A673 (cell line): Measurements from ENCODE around the gene POLE4. TPM values are rescaled to one million over a fixed set of nuclear protein-coding genes. Genes with fewer than 3 reads are reported as not detected.

Source experiments
- BruUV-seq: library from RNA; stranded (reverse); fragments of 400-500 nt; replicated peaks from 2 replicates; lab custom pipeline; 2021; lab: Mats Ljungman, UMichigan
- CTCF ChIA-PET: fragments of 300-600 bp; sonication (Branson Sonifier 250); formaldehyde crosslinking; loops from one replicate; lab custom pipeline; 2022; ENCODE audit warnings: antibody characterized with exemption; lab: Charles Lee
- POLR2A ChIA-PET: fragments of 300-600 bp; sonication (Branson Sonifier 250); formaldehyde crosslinking; loops from one replicate; lab custom pipeline; 2022; ENCODE audit warnings: antibody characterized with exemption; ENCODE audit not compliant: low non-redundant PET; lab: Charles Lee
- DNase-seq: peaks from one replicate; pipeline ENCODE4 v3.0.0-alpha.2; 2015; ENCODE audit warnings: low spot score
- H3K27ac ChIP-seq: fragments of 200-600 bp; sonication (generic); 2 replicates; pipeline ENCODE4 v1.5.1; 2016; ENCODE audit warnings: mixed run types, low read depth, mild to moderate bottlenecking, mixed read lengths, antibody characterized with exemption, low read length; ENCODE audit not compliant: poor library complexity, severe bottlenecking
- H3K27me3 ChIP-seq: fragments of 200-600 bp; sonication (generic); replicated peaks from 2 replicates; pipeline ENCODE4 v1.6.1; 2017; ENCODE audit warnings: mixed run types, low read depth, mild to moderate bottlenecking, mixed read lengths, antibody characterized with exemption, low read length; ENCODE audit not compliant: insufficient read depth, poor library complexity
- H3K36me3 ChIP-seq: fragments of 200-600 bp; sonication (generic); 2 replicates; pipeline ENCODE4 v1.6.1; 2016; ENCODE audit warnings: mixed run types, mild to moderate bottlenecking, mixed read lengths, antibody characterized with exemption, low read length; ENCODE audit not compliant: insufficient read depth, poor library complexity, severe bottlenecking
- H3K4me1 ChIP-seq: fragments of 200-600 bp; sonication (generic); 2 replicates; pipeline ENCODE4 v1.6.1; 2017; ENCODE audit warnings: mixed run types, mild to moderate bottlenecking, mixed read lengths, antibody characterized with exemption, low read length; ENCODE audit not compliant: insufficient read depth, poor library complexity, severe bottlenecking
- H3K4me3 ChIP-seq: fragments of 200-600 bp; sonication (generic); 2 replicates; pipeline ENCODE4 v1.5.1; 2016; ENCODE audit warnings: low read depth, mixed run types, mild to moderate bottlenecking, mixed read lengths, low read length; ENCODE audit not compliant: poor library complexity, severe bottlenecking
- H3K9me3 ChIP-seq: fragments of 200-600 bp; sonication (generic); 2 replicates; pipeline ENCODE4 v1.6.1; 2016; ENCODE audit warnings: mixed run types, low read depth, mild to moderate bottlenecking, mixed read lengths, antibody characterized with exemption, low read length; ENCODE audit not compliant: poor library complexity, severe bottlenecking
- CTCF ChIP-seq: fragments of 300-800, 200-600 bp; sonication (generic); conservative IDR thresholded peaks from 2 replicates; pipeline ENCODE4 v1.5.1; 2017; ENCODE audit warnings: low read depth, mild to moderate bottlenecking, antibody characterized with exemption, low read length, moderate library complexity, mixed read lengths
- EZH2 ChIP-seq: fragments of 200-600 bp; sonication (generic); IDR thresholded peaks from 2 replicates; pipeline ENCODE4 v1.6.1; 2017; ENCODE audit warnings: borderline replicate concordance, low read depth, mild to moderate bottlenecking, mixed read lengths, antibody characterized with exemption, low read length; ENCODE audit not compliant: poor library complexity, severe bottlenecking
- intact Hi-C: fragments of 100-400 bp; cut with micrococcal nuclease; formaldehyde crosslinking; loops from one replicate; pipeline ENCODE4 v1.10.0; 2022; ENCODE audit not compliant: unreplicated experiment
- total RNA-seq: library from RNA; stranded (reverse); gene quantifications from 2 replicates; pipeline ENCODE4 v1.2.3, GENCODE V29; 2021

POLE4 gene
- total RNA-seq, 1 experiment from 2014 or later, result 60.6 TPM

- no peak overlapping the region for H3K4me3 ChIP-seq
- ChIA-PET POLR2A (no interaction called here), CTCF (no interaction called here)
- H3K36me3 ChIP-seq, result no peaks in the 10 kb centered on the region
- no peak overlapping the region for H3K27ac ChIP-seq
- no peaks in the 10 kb centered on the region for H3K4me1 ChIP-seq
- intact Hi-C loops, result no loop called here
- BruUV-seq, result no TSS peak
- H3K27me3 ChIP-seq, result no peaks in the 10 kb centered on the region
- no peaks in the 10 kb centered on the region for H3K9me3 ChIP-seq
- DNase-seq, result no peak
- TF ChIP-seq CTCF, result no peak
- no peak for TF ChIP-seq EZH2
Measured at GRCh38 chr2:74948779-74949178, 9.7 kb upstream of the POLE4 start.

GRCh38 chr2:74951211-74951754 is 7.2 kb upstream of the POLE4 start:
- no peaks in the 10 kb centered on the region for H3K36me3 ChIP-seq
- intact Hi-C loops, result no loop called here
- H3K4me1 ChIP-seq, result no peaks in the 10 kb centered on the region
- H3K27ac ChIP-seq, result no peak overlapping the region
- no peaks in the 10 kb centered on the region for H3K27me3 ChIP-seq
- no peak overlapping the region for H3K4me3 ChIP-seq
- no peak for DNase-seq
- no peaks in the 10 kb centered on the region for H3K9me3 ChIP-seq
- BruUV-seq, result no TSS peak
- TF ChIP-seq EZH2 (no peak), CTCF (no peak)
- CTCF ChIA-PET, result no interaction called here
- POLR2A ChIA-PET, result no interaction called here

GRCh38 chr2:74952575-74952974 is 5.9 kb upstream of the POLE4 start:
- POLR2A ChIA-PET, result no interaction called here
- no peak for TF ChIP-seq CTCF
- no peak for TF ChIP-seq EZH2
- no peak for DNase-seq
- no peaks in the 10 kb centered on the region for H3K4me1 ChIP-seq
- H3K9me3 ChIP-seq, result no peaks in the 10 kb centered on the region
- CTCF ChIA-PET, result no interaction called here
- no peak overlapping the region for H3K4me3 ChIP-seq
- intact Hi-C loops, result no loop called here
- no peaks in the 10 kb centered on the region for H3K27me3 ChIP-seq
- H3K36me3 ChIP-seq, result no peaks in the 10 kb centered on the region
- no TSS peak for BruUV-seq
- no peak overlapping the region for H3K27ac ChIP-seq
